Left kidney (tissue), 8 donors: Measurements from ENCODE around the gene NEK3. TPM values are rescaled to one million over a fixed set of nuclear protein-coding genes. Genes with fewer than 3 reads are reported as not detected.
"Not testable (repeated sequence)": the region's sequence is repeated elsewhere in the genome, so short reads cannot be mapped to it uniquely, and the experiment has no call there.

Experiments
- DNase-seq: peaks from one replicate; pipeline ENCODE4 v3.0.0-alpha.2; 2013
- long read RNA-seq, 8 donors: transcript quantifications; one replicate each; lab custom pipeline, GENCODE V29; 2026
- polyA plus RNA-seq: library from polyadenylated mRNA; unstranded; fragments of 120-200 nt; gene quantifications from one replicate; pipeline ENCODE4 v1.2.1, GENCODE V29; 2013; ENCODE audit not compliant: insufficient read length

NEK3 gene, protein sequence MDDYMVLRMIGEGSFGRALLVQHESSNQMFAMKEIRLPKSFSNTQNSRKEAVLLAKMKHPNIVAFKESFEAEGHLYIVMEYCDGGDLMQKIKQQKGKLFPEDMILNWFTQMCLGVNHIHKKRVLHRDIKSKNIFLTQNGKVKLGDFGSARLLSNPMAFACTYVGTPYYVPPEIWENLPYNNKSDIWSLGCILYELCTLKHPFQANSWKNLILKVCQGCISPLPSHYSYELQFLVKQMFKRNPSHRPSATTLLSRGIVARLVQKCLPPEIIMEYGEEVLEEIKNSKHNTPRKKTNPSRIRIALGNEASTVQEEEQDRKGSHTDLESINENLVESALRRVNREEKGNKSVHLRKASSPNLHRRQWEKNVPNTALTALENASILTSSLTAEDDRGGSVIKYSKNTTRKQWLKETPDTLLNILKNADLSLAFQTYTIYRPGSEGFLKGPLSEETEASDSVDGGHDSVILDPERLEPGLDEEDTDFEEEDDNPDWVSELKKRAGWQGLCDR
- polyA plus RNA-seq, result 45.6 TPM
- long read RNA-seq, donor 1, result 0 reads
- long read RNA-seq, donor 2, result 0 reads
- long read RNA-seq, donor 3, partial matches to known transcripts, result 0 of 1 reads
- long read RNA-seq, donor 3, other reads (novel, unspliced or antisense), result 0 of 1 reads
- long read RNA-seq, donor 4, result 0 reads
- long read RNA-seq, donor 5, result 0 reads
- long read RNA-seq, donor 6, partial matches to known transcripts, result 0 of 2 reads
- long read RNA-seq, donor 6, other reads (novel, unspliced or antisense), result 0 of 2 reads
- long read RNA-seq, donor 7, result 0 reads
- long read RNA-seq, donor 8, result 0 reads

GRCh38 chr13:52159159-52159982 is at the start of gene NEK3:
Gene NEK3, minus strand, starts transcription at chr13:52159597. Its CDS starts 3,406 bp downstream, at chr13:52156191.
- peak; percentile 75 for DNase-seq

DNA sequence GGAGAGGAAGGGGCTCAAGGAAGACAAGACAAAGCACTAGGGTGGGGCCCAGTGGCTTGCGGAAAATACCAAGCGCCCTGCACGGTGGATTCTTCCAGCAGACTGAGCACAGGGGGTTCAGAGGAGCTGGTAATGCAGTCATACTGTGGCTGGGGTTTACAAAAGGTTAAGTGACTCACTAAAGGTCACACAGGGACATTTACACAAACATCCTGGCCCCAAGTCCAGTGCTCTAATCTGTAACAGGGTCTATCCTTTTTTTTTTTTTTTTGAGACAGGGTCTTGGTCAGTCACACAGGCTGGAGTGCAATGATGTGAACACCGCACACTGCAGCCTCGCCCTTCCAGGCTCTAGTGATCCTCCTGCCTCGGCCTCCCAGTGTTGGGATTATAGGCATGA is 49.0 kb upstream of the NEK3 start:
- not testable (repeated sequence) for DNase-seq

GRCh38 chr13:52207896-52208295 is 48.5 kb upstream of the NEK3 start:
- not testable (repeated sequence) for DNase-seq

DNA sequence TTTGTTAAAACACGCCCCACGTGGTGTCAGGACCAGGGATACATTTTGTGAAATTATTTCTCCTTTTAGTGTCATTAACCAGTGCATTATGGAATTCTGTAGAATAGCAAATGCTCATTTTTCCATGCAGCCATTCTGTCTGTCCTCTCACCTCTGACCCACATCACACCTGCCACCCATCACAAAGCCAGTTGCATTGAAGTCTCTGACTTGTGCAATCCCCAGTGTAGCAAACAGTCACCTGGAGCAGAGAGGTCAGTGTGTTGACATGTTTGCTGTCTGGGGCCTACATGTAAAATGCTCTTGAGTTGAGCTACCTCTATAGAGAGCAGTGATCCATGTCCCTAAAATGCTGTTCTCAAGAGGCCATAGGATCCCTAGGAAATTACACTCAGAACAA is 47.9 kb upstream of the NEK3 start:
- not testable (repeated sequence) for DNase-seq

- DNase-seq, result not testable (repeated sequence)
These were observed 45.1 kb upstream of the NEK3 start for GRCh38 chr13:52204546-52204945.

- not testable (repeated sequence) for DNase-seq
These were observed 44.5 kb upstream of the NEK3 start for GRCh38 chr13:52203864-52204263.

GRCh38 chr13:52202506-52202905 is 43.1 kb upstream of the NEK3 start:
- not testable (repeated sequence) for DNase-seq

DNA sequence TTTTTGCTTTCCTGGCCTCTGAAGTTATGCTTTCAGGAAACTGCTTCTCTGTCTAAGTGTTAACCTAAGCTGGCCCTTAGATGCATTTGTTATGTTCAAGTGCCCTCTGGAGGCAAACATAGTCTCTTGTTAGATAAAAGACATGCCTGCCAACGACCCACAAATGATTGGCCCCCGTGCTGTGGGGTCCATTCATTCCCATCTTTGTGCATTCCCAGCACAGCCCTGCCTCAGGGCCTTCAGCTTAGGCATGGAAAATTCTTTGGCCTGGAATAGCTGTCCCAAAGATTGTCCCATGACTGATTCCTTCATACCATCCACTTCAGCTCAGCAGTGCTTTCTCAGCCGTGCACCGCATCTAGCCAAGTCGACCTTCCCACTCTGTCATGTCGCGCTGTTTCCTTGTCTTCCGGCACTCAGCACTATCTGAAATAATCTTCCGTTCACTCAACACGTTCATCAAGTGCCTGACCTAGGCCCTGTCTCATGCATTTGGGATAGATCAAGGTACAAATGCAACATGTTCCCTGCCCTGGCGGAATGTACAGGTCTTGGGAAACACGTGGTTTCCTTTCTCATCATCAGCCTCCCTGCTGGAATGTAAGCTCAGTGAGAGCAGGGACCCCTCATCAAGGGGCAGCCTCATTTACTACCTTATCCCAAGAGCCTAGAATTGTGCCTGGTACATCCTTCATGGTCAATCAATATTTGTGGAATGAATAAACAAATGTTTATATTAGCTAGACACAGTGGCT is 42.2 kb upstream of the NEK3 start:
- peak; percentile 24 for DNase-seq

GRCh38 chr13:52195401-52195837 is 36.0 kb upstream of the NEK3 start:
- DNase-seq, result peak; percentile 41

GRCh38 chr13:52194184-52194868 is 34.9 kb upstream of the NEK3 start:
- DNase-seq, result peak; percentile 84

- peak; percentile 4 for DNase-seq
These were observed 34.3 kb upstream of the NEK3 start for GRCh38 chr13:52193587-52194183.

DNA sequence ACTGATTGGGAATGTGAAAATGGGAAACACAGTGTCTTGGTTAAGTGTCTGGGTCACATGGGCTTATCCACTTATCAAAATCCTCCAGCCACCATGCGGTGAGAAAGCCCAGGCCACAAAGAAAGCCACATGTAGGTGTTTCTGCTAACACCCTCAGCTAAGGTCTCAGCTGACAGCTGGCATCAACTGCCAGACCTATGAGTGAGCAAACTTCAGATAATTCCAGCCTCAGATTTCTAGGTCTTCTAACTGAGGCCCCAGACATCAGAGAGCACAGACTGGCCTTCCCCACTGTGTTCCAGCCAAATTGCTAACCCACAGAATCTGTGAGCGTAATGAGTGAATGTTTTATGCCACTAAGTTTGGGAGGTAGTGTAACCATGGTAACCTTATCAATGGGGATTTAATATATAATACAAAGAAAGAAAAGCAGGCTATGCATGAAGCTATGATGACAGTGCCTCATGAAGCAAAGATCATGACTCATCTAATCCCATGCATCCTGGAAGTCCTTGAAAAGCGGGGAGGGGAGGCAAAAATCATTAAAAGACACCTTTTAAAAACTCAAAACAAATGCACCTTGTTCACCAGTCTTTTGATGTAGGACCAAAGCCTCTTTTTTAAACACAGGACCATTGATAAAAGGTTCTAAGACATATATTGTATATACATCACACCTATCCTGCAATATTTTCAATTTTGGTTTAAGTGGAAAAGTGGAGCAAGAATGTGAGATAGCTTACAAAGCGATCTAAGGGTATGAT is 28.2 kb upstream of the NEK3 start:
- DNase-seq, result not testable (repeated sequence)

DNA sequence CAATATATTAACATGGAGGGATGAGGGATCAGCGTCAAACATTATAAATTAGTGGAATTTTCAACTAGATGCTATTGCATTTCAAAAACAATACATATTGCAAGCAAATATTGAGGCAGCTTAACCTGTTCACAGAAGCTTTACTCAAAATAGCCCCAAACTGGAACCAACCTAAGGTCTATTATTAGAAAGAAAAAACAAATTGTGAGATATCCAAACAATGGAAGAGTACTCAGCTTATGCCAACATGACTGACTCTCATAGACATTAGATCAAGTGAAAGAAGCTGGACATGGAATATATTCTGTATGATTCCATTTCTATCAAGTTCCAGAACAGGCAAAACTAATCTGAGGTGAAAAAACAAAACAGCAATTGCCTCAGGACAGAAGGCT is 27.6 kb upstream of the NEK3 start:
- DNase-seq, result no peak

- not testable (repeated sequence) for DNase-seq
These were observed 22.0 kb upstream of the NEK3 start for GRCh38 chr13:52181316-52181954.

DNA sequence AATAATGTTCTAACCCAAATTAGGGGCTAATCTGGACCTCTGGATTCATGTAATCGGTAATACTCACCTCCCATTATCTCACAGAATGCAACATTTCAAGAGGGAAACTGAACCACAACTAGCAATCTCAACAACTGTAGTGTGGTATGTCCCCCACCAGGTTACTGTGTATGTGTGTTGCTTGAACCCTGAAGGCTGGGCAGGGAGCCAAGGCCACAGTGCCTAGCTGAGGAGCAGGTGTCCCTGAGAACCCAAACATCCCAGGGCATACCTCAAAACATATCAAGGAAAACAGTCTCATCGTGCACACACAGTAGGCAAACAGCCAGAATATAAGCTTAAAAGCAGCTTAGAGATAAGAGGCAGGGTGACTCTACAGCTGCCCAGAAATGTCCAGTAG is 20.5 kb upstream of the NEK3 start:
- DNase-seq, result no peak

DNA sequence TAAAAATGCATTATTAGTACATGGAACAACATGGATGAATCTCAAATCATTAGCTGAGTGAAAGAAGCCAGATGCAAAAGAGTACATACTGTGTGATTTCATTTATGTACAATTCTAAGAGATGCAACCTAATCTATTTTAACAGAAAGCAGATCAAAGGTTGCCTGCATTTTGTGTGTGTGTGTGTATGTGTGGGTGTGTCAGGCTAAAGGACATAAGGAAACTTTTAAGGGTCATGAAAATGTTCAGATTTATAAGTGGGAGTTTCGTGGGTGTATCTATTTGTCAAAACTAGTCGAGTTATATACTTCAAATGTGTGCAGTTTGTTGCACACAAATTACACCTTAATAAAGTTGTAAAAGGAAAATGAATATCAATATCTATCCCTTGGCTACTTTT is 17.9 kb upstream of the NEK3 start:
- no peak for DNase-seq

GRCh38 chr13:52173970-52174369 is 14.6 kb upstream of the NEK3 start:
- not testable (repeated sequence) for DNase-seq

DNA sequence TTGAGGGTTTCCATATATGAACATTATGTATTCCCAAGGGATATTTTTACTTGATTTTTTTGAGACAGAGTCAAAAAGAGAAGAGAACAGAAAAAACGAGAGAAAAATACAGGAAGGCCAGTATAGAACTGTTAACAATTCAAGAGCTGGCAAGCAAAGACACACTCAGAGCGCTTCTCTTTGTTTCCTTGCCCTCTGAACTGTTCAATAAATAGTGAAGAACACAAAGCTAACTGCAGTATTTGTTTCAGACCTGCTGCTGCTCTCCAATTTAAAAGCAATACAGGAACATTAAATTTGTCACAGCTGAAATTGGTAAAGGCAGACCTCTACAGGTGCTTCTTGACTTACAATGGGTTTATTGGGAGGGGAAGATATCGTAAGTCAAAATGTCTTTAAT is 14.0 kb upstream of the NEK3 start:
- no peak for DNase-seq

DNA sequence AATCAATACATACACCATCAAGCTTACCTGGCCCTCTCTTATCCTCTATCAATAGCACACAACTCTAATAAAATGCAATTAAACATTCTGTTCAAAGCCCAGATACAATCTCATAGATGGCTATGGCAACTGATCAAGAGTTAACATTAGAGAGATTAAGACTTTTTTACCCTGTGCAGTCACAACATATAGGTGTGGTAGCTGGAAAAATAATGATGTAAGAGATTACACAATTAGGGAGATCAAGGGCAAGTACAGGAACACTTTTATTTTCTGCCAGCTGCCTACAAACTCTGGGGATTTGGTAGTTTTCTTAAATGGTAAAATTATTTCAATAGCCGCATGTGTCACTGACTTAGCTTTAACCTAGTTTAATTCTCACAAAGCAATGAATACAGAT is 12.3 kb upstream of the NEK3 start:
- not testable (repeated sequence) for DNase-seq
